NCI-H345 treated with DMSO at 0.1 percent for 48 hours (cell line): ENCODE results near the gene UBE2K.
A peak's percentile ranks its signal among the peaks of the same experiment; 100 is the strongest.
"Not testable (repeated sequence)": the region's sequence is repeated elsewhere in the genome, so short reads cannot be mapped to it uniquely, and the experiment has no call there.

Source experiments
- DNase-seq: peaks from one replicate; lab custom pipeline; 2025; ENCODE audit not compliant: unreplicated experiment; lab: John Stamatoyannopoulos, UW

The UBE2K gene, protein sequence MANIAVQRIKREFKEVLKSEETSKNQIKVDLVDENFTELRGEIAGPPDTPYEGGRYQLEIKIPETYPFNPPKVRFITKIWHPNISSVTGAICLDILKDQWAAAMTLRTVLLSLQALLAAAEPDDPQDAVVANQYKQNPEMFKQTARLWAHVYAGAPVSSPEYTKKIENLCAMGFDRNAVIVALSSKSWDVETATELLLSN

DNA sequence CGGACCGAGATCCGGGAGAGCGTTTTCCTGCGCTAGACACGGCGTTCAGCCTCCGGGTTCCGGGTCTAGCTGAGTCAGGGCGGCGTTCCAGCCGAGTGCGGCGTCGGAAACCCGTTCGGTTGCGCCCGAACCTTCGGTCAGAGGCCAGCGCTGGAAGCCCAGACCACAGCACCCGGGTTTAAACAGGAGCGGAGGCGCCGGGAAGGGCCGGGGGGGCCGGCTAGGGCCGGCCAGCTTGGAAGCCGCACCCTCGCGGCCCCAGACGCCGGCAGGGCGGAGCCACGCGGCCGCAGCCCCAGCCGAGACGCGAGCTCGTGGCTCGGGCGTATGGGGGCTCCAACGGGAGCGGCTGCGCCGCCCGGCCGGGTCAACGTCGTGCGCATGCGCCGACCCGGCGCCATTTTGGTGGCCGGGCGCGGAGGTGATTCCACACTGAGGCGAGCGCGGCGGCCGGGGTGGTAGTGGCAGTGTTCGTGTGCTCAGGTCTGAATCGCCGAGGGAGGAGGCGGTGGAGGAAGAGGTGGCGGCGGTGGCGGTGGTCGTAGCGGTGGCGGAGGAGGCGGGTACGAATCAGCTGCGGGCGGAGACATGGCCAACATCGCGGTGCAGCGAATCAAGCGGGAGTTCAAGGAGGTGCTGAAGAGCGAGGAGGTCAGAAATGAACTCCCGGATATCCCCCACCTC is at the start of gene UBE2K:
UBE2K (plus strand) TSS at position 397 of the 684 bp plus-strand sequence; CDS start at position 589, 192 bp downstream.
- peak; percentile 74 for DNase-seq

DNA sequence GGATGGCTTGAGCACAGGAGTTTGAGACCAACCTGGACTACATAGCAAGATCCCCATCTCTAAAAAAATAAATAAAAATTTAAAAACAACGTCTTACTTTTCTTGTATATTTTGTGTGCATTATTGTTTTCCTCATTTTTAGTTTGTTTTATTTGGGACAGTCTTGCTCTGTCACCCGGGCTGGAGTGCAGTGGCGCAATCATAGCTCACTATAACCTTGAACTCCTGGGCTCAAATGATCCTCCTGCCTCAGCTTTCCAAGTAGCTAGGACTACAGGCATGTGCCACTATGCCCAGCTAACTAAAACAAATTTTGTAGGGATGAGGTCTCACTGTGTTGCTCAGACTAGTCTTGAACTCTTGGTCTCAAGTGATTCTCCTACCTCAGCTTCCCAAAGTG is 49.7 kb upstream of the UBE2K start:
- DNase-seq, result no peak

DNA sequence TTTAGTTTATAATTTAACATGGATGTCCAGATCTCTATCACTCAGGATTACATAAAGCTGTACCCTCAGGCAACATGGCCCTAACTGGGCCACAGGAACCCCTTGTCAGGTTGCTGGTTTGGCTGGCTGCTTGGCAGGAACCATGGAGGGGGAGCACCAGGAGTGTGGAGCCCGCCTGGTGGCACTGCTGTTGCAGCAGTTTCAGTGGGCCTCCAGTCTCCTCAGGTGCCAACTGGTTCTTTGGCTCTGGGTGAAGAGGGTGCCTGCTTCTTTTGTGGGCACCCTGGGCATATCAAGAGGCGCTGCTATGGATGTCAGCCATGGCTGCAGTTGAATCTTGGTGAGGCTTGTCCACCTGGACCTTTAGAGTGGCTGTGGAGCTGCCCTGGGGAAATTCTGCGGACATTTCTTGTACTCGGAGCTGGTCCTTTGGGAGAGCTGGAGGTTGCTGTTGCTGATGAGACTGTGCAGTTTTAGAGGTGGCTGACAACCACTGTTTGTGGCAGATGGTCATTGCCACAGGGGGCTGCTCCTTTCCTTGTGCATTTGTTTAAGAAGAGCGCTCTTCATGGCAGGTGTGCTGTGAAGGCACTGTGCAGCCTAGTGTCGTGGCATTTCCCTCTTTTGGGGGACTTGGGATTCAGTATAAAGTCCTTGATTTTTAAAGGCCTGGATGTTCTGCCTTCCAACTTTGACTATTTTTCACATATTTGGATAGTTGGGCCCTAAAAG is 48.9 kb upstream of the UBE2K start:
- DNase-seq, result no peak

GRCh38 chr4:39649639-39650265 is 48.2 kb upstream of the UBE2K start:
- no peak for DNase-seq

DNA sequence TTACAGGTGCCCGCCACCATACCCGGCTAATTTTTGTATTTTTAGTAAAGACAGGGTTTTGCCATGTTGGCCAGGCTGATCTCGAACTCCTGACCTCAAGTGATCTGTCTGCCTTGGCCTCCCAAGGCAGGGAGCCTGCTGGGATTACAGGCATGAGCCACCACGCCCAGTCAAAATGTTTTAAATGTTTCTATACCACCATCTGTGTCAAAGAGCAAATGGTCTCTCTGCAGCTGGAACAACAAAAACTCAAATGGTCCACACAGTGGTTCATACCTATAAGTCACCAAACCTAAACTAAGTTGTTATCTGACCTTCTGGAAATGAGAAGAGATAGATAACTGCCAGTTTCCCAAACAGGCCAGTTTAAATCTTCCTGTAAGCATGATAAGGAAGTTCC is 46.4 kb upstream of the UBE2K start:
- not testable (repeated sequence) for DNase-seq

DNA sequence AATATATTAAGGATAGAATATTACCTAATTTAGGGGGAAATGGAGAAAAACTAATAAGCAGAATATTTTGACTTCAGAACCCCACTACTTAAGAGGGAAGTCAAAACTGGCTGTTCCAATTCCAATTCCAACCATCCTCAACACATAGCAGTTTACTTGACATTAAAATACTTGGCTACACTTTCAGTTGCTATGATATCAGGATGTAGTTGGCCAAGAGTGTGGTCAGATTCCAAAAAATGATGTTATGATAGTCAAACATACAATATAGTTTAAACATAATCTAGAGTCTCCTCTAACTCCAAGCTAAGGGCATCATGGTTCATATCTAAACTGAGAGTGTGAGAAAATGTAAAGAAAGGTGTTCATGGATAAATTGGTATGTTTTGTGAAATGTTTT is 42.7 kb upstream of the UBE2K start:
- no peak for DNase-seq

DNA sequence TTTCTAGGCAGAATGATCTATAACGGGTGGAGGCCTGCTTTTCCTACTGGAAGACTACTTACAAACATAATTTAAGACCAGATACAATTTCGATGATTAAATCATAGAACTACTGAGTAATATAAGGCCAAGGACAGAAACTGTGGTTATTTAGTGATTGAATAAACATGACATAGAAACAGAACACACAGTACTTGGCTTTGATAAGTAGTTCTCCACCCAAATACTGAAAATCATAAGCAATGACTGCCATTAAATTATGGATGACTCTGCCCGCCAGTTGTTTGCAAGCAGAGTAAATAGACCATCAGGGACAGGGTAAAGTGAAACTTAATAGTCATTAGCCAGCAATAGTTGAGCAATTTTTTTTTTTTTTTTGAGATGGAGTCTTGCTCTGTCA is 42.1 kb upstream of the UBE2K start:
- DNase-seq, result no peak

- DNase-seq, result not testable (repeated sequence)
Measured at GRCh38 chr4:39656638-39657037, 41.3 kb upstream of the UBE2K start.

DNA sequence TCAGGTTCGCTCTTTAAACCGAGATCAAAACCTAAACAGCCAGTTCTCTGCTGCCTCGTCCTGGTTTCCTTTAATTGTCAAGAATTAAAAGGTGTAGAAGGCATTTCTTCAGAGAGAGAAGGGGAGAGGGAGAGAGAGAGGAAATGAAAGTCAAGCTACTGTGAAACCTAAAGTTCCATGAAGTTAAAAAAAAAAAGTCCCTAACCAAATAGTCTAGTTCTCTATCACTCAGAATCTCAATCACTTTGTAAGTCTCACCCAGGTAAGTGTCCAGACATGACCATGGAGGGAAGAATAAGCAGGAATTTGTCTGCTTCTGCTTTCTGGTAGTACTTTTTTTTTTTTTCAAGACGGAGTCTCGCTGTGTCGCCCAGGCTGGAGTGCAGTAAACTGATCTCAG is 40.5 kb upstream of the UBE2K start:
- no peak for DNase-seq

DNA sequence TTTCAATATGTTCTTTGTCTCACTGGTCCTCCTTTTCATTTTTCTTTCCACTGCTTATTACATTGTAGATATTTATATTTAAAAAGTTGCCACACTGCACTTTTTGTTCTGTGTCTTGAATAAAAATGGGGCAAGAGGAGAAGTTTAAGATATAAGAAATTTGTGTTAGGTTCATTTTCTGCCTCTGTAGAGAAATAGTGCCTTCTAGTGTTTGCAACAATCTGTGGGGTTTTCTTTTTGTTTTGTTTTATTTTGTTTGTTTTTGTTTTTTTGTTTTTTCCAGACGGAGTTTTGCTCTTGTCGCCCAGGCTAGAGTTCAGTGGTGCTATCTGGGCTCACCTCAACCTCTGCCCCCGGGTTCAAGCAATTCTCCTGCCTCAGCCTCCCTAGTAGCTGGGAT is 39.2 kb upstream of the UBE2K start:
- DNase-seq, result no peak

DNA sequence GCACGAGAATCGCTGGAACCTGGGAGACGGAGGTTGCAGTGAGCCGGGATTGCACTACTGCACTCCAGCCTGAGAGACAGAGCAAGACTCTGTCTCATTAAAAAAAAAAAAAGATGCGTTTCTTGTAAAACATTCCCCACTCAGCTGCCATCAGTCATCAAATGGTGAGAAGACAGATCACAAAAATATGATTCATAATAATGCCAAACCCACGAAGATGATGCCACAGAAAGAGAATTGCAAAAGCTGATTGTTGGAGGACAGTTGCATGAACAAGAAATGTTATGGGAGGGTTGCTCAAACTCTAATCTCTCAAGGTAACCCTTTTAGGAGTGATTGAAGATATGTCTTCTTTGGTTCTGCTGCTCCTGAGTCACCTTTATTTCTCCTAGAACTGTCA is 37.9 kb upstream of the UBE2K start:
- no peak for DNase-seq

- no peak for DNase-seq
Measured at GRCh38 chr4:39660757-39661156, 37.2 kb upstream of the UBE2K start.

- no peak for DNase-seq
Measured at GRCh38 chr4:39662683-39663082, 35.3 kb upstream of the UBE2K start.

DNA sequence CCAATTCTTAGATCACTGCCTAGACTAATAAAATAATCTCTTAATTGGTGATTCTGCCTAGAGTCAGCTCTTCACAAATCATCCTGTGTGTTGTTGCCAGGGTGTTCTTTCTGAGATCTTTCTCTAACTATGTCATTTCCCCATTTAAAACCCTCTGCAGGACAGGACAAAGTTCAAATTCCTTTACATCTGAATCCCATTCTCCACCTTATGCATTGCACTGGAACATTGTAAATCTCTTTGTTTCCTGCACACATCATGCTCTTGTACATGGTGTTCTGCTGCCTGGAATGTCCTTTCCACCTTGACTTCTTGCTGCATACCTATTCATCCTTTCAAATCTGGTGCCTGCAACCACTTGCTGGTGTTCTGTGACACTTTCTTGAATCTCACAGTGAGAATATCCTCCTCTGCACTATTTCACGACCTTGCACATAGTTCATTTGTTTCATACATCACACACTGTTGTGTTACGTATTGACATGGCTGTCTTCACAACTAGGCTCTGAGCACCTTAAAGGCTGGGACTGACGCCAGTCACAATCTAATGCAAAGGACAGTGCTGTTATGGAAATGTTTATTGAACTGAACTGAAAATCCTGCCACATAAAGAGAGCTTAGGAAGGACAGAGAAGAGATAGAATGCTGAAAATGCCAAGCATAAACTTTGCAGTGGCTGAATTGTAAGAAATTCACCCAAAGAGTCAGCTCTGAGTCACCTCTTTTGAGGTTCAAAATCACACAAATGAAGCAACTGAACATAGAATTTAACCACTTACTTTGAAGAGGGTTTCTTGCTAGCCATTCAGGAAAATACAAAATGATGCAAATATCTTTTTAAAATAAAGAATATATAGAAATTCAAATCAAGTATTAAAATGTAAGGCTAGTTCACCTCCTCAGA is 32.9 kb upstream of the UBE2K start:
- DNase-seq, result no peak

DNA sequence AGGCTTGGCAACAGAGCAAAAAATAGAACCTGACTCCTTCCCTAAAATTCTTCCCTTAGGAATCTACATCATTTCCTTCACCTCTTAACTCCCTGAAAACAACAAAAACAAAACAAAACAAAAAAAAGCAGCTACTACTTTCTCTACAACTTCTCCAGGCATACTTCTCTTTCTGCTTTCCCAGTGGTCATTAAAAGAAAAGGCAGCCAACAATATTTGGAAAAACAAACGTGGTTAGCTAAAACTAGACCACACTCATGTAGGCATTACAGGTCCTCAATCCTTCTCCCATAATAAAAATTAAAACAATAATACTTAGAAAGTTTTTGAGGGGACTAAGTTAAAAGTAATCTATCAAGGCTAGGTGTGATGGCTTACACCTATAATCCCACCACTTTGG is 30.2 kb upstream of the UBE2K start:
- DNase-seq, result no peak

- no peak for DNase-seq
Measured at GRCh38 chr4:39668887-39669286, 29.0 kb upstream of the UBE2K start.

GRCh38 chr4:39670296-39670695 is 27.6 kb upstream of the UBE2K start:
- DNase-seq, result not testable (repeated sequence)

DNA sequence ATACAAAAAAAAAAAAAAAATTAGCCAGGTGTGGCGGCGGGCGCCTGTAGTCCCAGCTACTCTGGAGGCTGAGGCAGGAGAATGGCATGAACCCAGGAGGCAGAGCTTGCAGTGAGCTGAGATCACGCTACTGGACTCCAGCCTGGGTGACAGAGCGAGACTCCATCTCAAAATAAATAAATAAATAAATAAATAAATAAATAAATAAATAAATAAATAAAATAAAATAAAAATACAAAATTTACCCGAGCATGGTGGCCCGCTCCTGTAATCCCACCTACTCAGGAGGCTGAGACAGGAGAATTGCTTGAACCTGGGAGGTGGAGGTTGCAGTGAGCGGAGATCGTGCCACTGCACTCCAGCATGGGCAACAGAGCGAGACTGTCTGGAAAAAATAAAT is 22.3 kb upstream of the UBE2K start:
- not testable (repeated sequence) for DNase-seq

DNA sequence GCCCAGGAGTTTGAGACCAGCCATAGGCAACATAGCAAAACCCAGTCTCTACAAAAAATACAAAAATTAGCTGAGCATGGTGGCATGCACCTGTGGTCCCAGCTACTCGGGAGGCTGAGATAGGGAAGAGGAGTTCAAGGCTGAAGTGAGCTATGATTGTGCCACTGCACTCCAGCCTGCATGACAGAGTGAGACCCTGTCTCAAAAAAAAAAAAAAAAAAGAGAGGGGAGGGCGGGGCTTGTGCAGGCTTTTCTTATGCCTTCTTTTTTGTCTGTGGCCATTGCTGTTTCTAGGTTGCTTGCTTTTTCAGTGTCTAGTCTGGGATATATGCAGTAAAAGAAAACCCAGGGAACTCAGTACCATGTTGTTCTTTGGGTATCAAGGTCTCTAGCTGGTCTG is 16.9 kb upstream of the UBE2K start:
- DNase-seq, result not testable (repeated sequence)

- DNase-seq, result no peak
Measured at GRCh38 chr4:39682138-39682537, 15.8 kb upstream of the UBE2K start.

DNA sequence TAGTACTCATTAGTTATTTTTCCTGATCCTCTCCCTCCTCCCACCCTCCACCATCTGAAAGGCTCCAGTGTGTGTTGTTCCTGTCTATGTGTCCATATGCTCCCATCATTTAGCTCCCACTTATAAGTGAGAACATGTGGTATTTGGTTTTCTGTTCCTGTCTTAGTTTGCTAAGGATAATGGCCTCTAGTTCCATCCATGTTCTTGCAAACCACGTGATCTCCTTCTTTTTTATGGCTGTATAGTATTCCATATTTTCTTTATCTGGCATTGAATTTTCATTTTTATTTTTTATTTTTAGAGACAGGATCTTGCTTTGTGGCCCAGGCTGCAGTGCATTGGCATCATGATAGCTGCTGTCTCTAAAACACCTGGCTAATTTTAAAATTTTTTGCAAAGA is 11.9 kb upstream of the UBE2K start:
- no peak for DNase-seq
